IPS-18a (cell line): ENCODE measurements around the gene UNCX.
"Not testable (repeated sequence)": the region's sequence is repeated elsewhere in the genome, so short reads cannot be mapped to it uniquely, and the experiment has no call there.

Experiments
- H3K27ac ChIP-seq: one replicate; pipeline ENCODE4 v1.5.1; 2013; ENCODE audit warnings: low read length
- H3K27me3 ChIP-seq: one replicate; pipeline ENCODE4 v1.6.1; 2013; ENCODE audit warnings: mild to moderate bottlenecking, low read length; ENCODE audit not compliant: control insufficient read depth, insufficient read depth
- H3K36me3 ChIP-seq: one replicate; pipeline ENCODE4 v1.6.1; 2013; ENCODE audit warnings: low read depth, low read length; ENCODE audit not compliant: control insufficient read depth
- H3K4me1 ChIP-seq: one replicate; pipeline ENCODE4 v1.6.1; 2013; ENCODE audit warnings: low read depth, low read length; ENCODE audit not compliant: control insufficient read depth
- H3K4me3 ChIP-seq: one replicate; pipeline ENCODE4 v1.5.1; 2013; ENCODE audit warnings: low read length
- H3K9ac ChIP-seq: one replicate; pipeline ENCODE4 v1.6.1; 2013; ENCODE audit warnings: mild to moderate bottlenecking, low read length, moderate library complexity
- H3K9me3 ChIP-seq: one replicate; pipeline ENCODE4 v1.6.1; 2013; ENCODE audit warnings: low read depth, low read length; ENCODE audit not compliant: control insufficient read depth

Gene UNCX

GRCh38 chr7:1279041-1279440 lies 46.4 kb downstream of the UNCX start:
- Histone ChIP-seq H3K27ac (no peak overlapping the region), H3K27me3 (no peaks in the 10 kb centered on the region), H3K9ac (no peak overlapping the region), H3K36me3 (no peaks in the 10 kb centered on the region), H3K4me1 (no peaks in the 10 kb centered on the region), H3K4me3 (no peak overlapping the region), H3K9me3 (no peaks in the 10 kb centered on the region)

- H3K9ac ChIP-seq, H3K36me3 ChIP-seq, H3K27me3 ChIP-seq, H3K4me3 ChIP-seq, H3K9me3 ChIP-seq, H3K4me1 ChIP-seq, H3K27ac ChIP-seq: not testable (repeated sequence)
Observed at GRCh38 chr7:1279895-1280294, 47.2 kb downstream of the UNCX start.

- H3K9ac ChIP-seq: no peak overlapping the region
- no peaks in the 10 kb centered on the region for H3K4me1 ChIP-seq
- no peaks in the 10 kb centered on the region for H3K27me3 ChIP-seq
- no peaks in the 10 kb centered on the region for H3K9me3 ChIP-seq
- H3K36me3 ChIP-seq: no peaks in the 10 kb centered on the region
- no peak overlapping the region for H3K4me3 ChIP-seq
- H3K27ac ChIP-seq: no peak overlapping the region
Observed at GRCh38 chr7:1281068-1281467, 48.4 kb downstream of the UNCX start.

GRCh38 chr7:1282679-1283078 lies 50.0 kb downstream of the UNCX start:
- no peak overlapping the region for H3K27ac ChIP-seq
- H3K27me3 ChIP-seq: no peaks in the 10 kb centered on the region
- no peak overlapping the region for H3K4me3 ChIP-seq
- H3K9ac ChIP-seq: no peak overlapping the region
- H3K36me3 ChIP-seq: no peaks in the 10 kb centered on the region
- H3K9me3 ChIP-seq: no peaks in the 10 kb centered on the region
- H3K4me1 ChIP-seq: no peaks in the 10 kb centered on the region

GRCh38 chr7:1283337-1283736 lies 50.7 kb downstream of the UNCX start:
- no peaks in the 10 kb centered on the region for H3K27me3 ChIP-seq
- no peak overlapping the region for H3K27ac ChIP-seq
- no peaks in the 10 kb centered on the region for H3K9me3 ChIP-seq
- H3K4me1 ChIP-seq: no peaks in the 10 kb centered on the region
- H3K36me3 ChIP-seq: no peaks in the 10 kb centered on the region
- no peak overlapping the region for H3K9ac ChIP-seq
- no peak overlapping the region for H3K4me3 ChIP-seq

- H3K4me1 ChIP-seq: no peaks in the 10 kb centered on the region
- no peak overlapping the region for H3K27ac ChIP-seq
- H3K4me3 ChIP-seq: no peak overlapping the region
- H3K9ac ChIP-seq: no peak overlapping the region
- no peaks in the 10 kb centered on the region for H3K9me3 ChIP-seq
- H3K27me3 ChIP-seq: peaks cover 6% of the 10 kb centered on the region
- no peaks in the 10 kb centered on the region for H3K36me3 ChIP-seq
Observed at GRCh38 chr7:1283941-1284742, 51.5 kb downstream of the UNCX start.

DNA sequence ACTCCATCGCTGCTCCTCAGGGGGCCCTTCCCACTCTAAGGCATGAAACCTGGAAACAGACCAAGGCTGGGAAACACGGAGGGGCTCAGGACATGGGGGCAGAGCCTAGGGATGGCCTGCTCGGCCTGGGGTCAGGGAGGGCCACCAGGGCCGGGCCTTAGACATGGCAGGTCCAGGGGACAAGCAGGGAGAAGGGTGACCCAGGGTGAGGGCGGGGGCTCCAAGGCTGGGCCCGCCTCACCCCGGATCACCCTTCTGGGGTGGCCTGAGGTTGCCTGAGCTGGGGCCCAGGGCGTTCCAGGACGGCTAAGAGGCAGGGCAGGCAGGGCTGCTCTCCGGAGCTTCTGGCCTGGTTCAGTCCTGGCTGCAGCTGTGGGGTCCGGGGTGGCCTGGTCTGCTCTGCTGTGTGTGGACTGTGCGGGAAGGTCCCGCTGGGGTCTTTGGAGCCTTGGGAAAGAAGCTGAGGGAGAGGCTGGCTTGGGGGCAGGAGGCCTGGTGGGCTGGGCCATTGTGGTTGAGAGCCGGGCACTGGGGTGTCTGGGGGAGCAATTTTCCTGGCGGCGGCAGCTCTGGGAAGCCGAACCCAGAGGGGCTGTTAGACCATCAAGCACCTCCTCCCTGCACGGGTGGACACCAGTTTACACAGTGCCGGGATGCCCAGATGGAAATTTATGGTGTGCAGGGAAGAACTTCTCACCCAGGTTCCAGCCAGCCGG lies 52.2 kb downstream of the UNCX start:
- no peak overlapping the region for H3K9ac ChIP-seq
- H3K27me3 ChIP-seq: peaks cover 13% of the 10 kb centered on the region
- no peaks in the 10 kb centered on the region for H3K4me1 ChIP-seq
- no peak overlapping the region for H3K27ac ChIP-seq
- no peaks in the 10 kb centered on the region for H3K9me3 ChIP-seq
- no peaks in the 10 kb centered on the region for H3K36me3 ChIP-seq
- no peak overlapping the region for H3K4me3 ChIP-seq

GRCh38 chr7:1285556-1286301 lies 53.1 kb downstream of the UNCX start:
- Histone ChIP-seq H3K36me3 (no peaks in the 10 kb centered on the region), H3K27me3 (peaks cover 22% of the 10 kb centered on the region), H3K27ac (no peak overlapping the region), H3K4me1 (no peaks in the 10 kb centered on the region), H3K9ac (no peak overlapping the region), H3K4me3 (no peak overlapping the region), H3K9me3 (no peaks in the 10 kb centered on the region)
